SKM-1 treated with dmso at 0.1 percent for 144 hours (cell line): ENCODE results near the gene SGTA.
A peak's percentile ranks its signal among the peaks of the same experiment; 100 is the strongest.

Experiments used
- DNase-seq: peaks from one replicate; lab custom pipeline; 2025; ENCODE audit not compliant: unreplicated experiment; lab: John Stamatoyannopoulos, UW

The SGTA gene

DNA sequence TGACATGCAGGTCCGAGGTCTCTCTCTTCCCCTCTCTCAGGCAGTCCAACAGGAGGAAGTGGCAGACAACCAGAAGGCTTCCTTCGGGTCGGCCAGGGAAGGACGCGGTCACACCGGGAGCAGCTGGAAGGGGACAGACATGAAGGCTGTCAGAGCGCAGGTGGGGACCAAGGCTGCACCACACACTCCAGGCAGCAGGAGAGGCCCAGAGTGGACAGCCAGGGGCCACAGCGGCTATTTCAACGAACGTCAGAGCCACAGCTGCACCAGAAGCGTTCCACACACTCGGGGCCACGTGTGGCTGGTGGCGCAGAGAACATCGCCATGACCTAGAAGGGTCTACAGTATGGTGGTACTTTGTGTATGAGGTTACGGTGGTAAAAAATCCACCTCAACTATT, 27.3 kb downstream of the SGTA start:
- no peak for DNase-seq

DNA sequence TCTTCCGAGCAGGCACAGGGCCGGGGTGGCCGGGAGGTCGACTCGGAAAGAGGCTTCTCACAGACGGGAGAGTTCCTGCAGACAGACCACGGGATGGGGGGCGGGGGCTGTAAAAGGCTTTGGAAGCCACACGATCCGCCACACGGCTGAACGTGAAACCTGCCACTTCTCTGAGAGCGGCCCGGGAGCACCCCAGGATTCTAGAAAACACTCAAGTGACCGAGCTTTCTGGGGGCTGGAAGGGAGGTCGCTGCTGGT, 27.7 kb downstream of the SGTA start:
- no peak for DNase-seq

DNA sequence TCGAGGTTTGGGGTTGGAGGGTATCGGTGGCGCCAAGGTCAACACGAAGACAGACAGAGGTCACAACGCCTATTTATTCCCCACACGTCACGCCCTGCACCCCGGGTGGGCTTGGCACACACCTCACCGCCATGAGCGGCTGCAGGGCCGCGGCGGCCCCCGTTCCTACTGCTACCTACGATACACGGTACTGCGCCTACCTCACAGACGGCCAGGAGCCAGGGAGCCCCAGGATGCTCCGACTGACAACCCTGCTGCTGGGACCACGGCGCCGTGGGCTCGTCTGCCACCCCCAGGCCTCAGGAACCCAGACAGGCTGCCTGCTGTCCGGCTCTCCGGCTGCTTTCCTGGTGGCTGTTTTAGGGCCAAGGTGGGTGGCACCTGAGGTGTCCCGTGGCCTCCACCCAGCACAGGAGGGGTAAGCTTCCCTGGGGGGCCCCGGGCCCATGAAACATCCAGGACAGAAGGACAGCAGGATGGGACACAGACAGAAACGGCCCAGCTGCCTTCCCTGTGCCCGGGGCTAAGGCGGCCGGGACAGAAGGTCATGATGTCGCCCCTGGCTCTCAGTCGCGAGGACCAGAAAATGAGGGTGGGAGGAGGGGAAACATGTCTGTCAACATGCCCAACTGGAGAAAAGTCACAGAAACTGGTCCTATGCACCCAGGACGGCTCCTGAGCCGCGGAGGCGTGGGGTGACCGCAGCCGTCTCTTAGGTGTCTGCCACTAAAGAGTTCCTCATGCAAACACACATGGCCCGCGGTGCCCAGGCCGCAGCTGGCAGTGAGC, 28.2 kb downstream of the SGTA start:
- DNase-seq: no peak

DNA sequence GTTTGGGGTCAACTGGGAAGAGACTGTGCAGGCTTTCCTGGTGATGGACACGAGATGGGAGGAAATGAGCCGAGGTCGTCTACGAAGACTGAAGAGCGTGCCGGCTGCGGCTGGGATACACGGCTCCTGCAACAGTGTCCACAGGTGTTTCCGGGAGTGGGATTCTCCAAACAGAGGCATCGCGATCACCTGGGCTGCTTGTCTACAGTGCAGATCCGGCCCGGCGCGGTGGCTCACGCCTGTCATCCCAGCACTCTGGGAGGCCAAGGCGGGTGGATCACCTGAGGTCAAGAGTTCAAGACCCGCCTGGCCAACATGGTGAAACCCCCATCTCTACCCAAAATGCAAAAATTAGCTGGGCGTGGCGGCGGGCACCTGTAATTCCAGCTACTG, 31.6 kb downstream of the SGTA start:
- DNase-seq: no peak

DNA sequence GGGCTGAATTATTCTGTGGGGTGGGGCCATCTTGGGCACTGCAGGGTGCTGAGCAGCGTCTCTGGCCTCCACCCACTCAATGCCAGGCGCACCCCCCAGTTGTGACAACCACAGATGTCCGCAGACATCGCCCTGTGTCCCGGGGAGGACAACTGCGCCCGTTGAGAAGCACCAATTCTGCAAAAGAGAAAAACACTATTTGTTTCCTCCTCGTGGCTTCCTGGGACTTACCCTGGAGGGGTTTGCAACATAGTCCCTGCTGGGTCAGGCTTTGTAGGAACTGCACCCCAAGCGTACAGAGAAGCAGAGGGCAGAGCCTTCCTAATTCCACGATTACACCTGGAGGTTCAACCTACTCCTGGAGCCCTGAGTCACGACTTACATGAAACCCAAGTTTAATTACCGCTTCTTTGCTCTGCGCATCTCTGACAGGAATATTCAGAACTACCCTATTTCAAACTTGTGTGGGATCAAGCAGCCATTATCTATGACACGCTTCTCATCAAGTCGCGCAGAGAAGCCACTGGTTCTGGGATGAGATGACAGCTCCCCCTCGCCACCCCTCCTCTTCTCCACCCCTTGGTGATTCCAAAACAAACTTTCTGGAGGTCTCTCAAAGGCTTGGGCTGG, 32.1 kb downstream of the SGTA start:
- no peak for DNase-seq

DNA sequence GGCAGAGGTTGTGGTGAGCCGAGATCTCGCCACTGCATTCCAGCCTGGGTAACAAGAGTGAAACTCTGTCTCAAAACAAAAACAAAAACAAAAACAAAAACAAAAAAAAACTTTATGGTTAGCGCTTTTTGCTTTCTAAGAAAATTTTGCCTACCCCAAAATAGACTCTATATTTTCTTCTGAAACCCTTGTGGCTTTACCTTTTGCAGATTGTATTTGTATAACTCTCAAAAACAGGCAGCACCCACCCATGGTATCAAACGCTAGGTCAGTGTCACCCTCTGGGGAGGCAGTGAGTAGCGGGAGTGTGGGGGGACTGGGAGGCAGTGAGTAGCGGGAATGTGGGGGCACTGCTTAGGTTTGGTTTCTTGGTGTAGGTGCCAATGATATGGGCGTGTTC, 35.7 kb downstream of the SGTA start:
- DNase-seq: no peak

DNA sequence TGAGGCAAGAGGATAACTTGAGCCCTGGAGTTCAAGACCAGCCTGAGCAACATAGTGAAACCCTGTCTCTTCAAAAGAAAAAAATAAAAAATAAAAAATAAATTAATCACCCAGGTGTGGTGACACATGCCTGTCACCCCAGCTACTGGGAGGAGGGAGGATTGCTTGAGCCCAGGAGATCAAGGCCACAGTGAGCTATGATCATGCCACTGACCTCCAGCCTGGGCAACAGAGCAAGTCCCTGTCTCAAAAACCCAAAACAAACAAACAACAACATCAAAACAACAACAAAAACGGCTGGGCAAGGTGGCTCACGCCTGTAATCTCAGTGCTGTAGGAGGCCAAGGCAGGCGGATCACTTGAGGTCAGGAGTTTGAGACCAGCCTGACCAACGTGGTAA, 39.0 kb downstream of the SGTA start:
- no peak for DNase-seq

DNA sequence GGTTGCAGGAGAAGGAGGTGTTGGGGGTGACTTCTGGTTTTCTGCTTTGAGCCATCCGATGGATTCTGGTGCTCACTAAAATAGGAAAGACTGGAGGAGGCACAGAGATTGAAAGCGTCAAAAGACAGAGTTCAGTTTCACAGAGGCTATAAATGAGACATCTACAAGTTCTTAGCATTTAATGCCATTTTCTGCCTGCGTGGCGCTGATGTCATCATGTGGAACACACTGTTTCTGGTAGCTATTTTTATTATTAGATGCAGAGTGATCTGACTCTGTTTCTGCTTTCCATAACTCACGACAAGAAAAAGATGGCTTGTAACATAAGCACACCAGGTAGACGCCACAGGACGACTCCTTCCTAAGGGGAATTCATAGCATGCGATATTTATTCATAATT, 40.0 kb downstream of the SGTA start:
- no peak for DNase-seq

DNA sequence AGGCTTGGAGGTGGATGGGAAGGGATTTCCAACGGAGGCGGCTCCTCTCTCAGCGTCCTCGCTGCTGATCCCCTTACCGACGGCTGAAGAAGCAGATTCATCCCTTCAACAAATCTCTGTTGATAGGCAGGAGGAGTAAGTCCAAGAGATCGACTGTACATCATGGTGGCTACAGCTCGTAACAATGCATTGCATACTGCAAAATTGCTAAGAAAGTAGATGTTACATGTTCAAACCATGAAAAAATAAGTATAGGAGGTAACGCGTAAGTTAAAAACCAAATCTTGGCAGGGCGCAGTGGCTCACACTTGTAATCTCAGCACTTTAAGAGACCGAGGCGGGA, 42.8 kb downstream of the SGTA start:
- DNase-seq: no peak

DNA sequence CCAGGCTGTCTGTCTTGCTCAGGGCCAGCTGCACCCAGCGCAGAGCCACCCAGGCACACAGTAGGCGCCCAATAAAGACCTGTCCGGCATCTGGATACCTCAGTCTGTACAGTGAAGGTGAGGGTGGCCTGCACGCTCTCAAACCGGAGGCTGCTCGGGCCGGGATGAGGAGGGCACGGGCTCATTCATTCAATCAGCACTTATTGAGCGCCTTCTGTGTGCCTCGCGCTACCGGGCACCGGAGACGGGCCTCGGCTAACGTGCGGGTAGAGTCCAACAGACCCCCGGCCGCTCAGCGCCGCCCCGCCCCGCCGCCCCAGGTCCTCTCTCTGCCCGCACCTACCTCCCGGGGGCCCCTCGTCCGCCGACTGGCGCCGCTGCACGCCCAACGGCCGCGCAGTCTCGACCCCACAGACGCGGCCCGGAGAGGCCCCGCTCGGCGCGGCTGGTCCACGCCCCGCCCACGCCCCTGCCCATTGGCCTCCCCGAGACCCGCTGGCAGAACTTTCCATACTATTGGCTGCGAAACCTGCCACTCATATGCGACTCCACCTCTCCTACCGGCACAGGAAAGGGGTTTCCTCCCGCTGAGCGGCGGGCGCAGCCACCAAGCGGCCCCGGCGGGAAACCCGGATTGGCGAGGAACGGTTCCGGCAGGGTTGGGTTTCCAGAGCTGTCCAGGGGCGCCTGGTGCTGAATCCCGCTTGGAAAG, 43.3 kb downstream of the SGTA start, which contains the start of gene SLC39A3:
SLC39A3 (minus strand) TSS at position 416 of the 712 bp plus-strand sequence. CDS start 2,760 bp downstream, outside the sequence.
- DNase-seq: peak; percentile 92

DNA sequence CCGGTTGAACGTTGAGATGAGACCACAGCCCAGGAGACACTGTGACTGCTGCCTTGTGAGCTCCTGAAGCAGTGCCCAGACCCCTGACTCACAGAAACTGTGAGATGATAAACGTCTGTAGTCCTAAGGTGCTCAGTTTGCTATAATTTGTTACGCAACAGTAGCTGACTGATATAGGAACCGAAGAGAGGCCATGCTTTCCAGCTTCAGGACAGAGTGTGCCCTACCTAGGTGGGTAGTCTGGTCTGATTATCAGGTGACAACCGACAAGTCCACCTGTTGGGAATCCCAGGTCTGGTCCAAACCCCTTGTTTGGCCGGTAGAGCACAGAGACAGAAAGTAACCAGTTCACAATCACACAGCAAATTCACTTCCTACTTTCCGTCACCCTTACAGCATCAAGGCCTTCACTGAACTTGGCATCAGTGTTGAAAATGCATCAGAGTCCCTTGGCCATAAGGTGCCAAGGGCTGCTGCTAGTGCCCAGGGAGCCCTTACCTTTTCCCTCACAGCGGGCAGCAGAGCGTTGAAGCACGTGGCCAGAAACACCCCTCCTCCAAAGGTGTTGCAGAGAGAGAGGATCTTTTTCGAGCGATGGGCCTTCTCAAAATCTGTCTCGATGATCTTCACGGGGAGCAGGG, 46.4 kb downstream of the SGTA start:
- DNase-seq: no peak

DNA sequence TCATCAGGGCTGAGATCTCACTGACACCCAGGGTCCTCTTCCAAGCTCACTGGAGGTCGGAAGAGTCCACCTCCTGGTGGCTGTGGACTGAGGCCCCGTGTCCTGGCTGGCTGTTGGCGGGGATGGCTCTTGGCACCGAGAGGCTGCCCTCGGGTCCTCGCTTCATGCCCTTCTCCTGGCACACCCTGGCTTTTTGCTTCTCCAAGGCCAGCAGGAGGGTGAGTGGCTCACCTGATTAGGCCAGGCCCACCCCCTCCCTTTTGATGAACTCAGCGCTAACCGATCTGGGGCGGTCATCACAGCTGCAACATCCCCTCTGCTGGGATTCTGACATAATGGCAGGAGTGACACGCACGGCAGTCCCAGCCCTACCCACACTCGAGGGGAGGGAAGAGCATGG, 47.7 kb downstream of the SGTA start:
- DNase-seq: no peak

DNA sequence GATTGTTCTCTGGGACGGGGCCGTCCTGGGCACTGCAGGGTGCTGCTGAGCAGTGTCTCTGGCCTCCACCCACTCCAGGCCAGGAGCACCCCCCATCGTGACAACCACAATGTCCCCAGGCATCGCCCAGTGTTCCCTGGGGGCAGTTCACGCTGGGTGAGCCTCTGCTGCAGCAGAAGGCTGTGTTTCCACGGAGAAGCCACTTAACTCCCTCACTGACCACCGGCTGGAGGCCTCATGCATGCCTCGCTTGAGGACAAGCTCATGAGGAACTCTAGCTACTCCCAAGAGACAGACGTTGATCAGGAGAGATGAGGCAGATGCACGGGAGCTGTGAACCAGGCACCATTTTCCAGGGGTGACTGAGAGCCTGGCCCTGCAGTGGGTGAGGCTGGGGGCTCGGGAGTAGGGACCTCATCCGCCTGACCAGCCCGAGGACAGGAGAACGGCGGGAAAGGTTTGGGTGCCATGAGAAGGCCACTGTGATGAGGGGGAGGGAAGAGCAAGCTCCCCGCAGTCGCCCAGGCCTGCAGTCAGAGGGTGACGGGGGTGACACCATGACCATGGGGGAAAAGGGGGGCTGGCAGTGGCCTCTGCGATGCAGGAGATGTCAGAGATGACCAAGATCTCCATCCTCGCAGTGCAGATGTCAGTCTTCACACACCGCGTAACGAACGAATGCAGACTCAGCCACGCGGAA, 48.3 kb downstream of the SGTA start:
- no peak for DNase-seq

DNA sequence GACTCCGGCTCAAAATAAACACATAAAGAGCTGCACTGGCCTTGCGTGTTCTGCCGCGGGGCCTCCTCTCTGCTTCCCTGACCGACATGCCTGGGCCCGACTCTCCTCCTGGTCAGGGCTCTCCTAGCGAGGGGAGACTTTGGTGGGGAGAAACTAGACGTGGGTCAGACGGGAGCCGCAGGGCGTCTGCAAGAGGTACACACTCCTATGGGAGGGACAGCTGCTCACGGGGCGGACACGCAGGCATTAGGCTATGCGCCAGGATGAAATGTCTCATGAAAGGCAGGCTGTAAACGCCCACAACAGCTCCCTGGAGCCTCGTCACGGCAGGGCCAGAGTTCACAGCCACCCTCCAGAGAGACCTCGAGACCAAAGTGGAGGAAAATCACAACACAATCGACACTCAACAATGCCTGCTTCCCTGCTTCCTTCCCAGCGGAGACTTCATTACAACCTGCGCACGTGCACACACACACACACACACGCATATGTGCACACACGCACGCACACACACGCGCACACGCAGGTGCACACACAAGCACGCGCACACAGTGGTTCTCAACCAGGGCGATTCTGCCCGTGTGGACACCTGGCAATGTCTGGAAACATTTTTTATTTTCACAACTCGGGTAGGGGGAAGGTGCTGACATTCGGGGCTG, 49.0 kb downstream of the SGTA start:
- DNase-seq: no peak

DNA sequence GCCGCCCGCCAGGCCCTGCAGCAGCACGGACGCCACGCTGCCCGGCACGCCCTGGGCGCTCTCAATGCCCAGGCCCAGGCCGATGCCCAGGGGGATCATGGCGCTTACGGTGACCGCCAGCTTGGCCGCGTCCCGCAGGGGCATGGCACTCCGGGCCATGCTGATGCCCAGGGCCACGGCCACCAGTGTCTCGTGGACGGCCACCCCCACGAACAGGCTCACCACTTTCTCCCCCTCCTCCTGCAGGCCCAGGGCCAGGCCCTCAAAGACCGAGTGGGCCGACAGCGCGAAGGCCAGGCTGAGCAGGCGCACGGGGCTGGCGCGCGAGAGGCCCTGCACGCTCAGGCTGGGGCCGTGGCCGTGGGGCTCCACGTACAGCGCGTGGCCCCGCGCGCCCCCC, 50.2 kb downstream of the SGTA start:
- DNase-seq: no peak

DNA sequence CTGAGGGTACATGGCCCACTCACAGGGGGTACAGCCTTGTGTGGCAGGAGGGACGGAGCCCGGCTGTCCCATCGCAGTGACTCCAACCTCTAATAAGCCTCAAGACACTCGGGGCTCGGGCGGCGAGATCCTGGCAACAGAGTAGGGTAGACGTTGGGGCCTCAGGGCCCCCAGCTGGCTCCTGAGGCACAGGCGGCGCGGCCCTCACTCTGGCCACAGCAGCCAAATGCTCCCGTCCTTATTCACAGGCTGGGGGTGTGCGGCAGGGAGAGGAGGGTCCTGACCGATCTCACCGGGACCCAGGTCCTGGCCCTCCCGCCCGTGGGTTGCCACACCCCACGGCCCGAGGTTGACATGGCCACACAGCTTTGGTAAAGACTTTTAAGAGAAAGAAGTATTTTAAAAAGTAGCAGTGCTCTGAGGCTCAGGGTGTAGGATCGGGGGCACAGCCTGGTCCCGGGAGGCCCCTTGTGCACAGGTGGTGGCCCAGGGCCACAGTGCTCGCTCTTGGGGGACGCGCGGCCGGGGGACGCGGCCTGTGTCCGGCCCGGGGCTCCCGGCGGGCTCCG, 50.8 kb downstream of the SGTA start:
- no peak for DNase-seq

DNA sequence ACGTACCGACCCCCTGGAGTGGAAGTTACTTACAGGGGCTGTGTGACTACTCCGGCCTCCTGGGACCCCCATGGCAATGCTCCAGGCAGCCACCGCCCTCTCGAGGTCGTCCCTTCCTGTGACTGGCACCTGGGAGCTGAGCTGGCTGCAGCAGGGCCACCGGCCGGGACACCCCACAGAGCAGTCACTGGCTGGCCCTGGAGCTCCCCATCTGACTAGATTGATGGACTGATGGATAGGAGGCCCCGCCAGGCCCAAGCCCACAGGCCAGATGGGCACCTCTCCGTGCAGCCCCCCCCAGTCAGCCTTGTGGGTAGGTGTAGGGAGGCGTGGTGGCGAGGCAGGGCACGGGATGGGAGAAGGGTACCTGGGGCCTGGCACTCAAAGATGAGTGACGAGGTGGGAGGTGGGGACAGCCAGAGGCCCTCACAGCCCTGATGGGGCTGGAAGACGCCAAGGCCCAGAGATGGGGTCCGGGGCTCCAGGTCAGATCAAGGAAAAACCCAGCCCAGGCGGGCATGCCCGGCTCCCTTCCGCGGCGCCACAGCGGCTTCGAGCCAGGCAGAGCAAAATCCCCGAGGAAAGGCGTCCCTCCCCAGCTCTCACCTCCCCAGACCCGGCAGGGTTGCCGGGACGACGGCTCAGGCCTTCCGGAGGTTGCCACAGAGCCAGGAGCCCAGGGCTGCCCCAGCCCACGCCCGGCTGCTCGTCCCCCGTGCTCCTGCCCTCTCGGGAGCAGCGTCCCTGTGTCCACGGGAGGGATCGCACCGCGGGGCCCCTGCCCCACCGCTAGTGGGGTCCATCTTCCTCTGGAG, 51.7 kb downstream of the SGTA start:
- no peak for DNase-seq

DNA sequence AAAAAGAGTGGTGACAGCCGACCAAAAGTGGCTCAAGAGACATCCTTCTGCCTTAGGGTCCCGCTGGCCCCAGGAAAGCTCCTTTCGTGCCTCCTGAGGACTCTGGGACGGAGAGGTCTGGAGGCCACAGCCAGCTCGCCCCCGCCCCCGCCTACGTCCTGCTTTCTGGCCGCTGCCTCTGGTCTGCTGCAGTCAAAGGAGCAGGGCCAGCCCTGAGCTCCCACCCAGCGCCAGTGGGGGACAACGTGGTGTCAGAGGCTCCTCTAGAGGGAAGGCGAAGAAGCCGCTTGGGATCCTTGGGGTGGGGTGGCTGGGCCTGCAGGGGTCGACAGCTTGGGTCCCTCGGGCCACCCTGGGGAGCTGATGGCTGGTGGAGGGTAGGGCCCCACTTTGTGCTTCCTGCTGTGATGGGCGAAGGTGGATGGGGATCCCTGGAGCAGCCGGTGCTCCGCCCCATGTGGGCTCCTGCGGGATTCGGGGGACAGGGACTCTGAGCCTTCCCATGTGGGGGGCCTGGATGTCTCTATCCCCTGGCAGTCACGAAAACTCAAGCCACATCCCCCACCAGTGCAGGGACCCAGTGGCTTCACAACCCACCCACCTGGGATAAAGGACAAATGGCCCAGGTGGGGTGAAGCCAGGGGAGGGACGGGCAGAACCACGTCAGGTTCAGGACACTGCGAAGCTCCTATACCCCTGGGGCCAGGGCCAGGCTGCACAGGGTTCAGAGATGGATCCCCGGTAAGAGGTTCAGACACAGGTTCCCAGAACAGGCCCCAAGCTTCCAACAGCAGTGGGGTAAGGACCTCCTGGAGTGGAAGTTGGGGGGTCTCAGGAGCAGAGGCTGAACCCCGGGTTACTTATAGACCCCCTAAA, 52.9 kb downstream of the SGTA start:
- DNase-seq: no peak
